Smooth muscle cell of the brain vasculature (primary cell): ENCODE data around the gene ADIPOR2.
"Not testable (repeated sequence)": the region's sequence is repeated elsewhere in the genome, so short reads cannot be mapped to it uniquely, and the experiment has no call there.

Source experiments
- DNase-seq: peaks from one replicate; pipeline ENCODE4 v3.0.0-alpha.2; 2012; ENCODE audit warnings: low read depth, low spot score

The ADIPOR2 gene

GRCh38 chr12:1665366-1665765 is 25.5 kb upstream of the ADIPOR2 start:
- no peak for DNase-seq

GRCh38 chr12:1666215-1666614 is 24.7 kb upstream of the ADIPOR2 start:
- no peak for DNase-seq

- no peak for DNase-seq
Measured at GRCh38 chr12:1666685-1667162, 24.1 kb upstream of the ADIPOR2 start.

- peak; percentile 57 for DNase-seq
Measured at GRCh38 chr12:1668833-1669543, 21.9 kb upstream of the ADIPOR2 start.

GRCh38 chr12:1670358-1671268 is 20.3 kb upstream of the ADIPOR2 start:
- DNase-seq, result no peak

- no peak for DNase-seq
Measured at GRCh38 chr12:1676043-1676442, 14.8 kb upstream of the ADIPOR2 start.

GRCh38 chr12:1680804-1681492 is 9.9 kb upstream of the ADIPOR2 start:
- no peak for DNase-seq

GRCh38 chr12:1681493-1681807 is 9.4 kb upstream of the ADIPOR2 start:
- DNase-seq, result no peak

- DNase-seq, result no peak
Measured at GRCh38 chr12:1688086-1688710, 2.7 kb upstream of the ADIPOR2 start.

- DNase-seq, result no peak
Measured at GRCh38 chr12:1691123-1692007, 495 bp downstream of the ADIPOR2 start.

- DNase-seq, result no peak
Measured at GRCh38 chr12:1692226-1692625, 1.4 kb downstream of the ADIPOR2 start.

- DNase-seq, result no peak
Measured at GRCh38 chr12:1692895-1693610, 2.2 kb downstream of the ADIPOR2 start.

GRCh38 chr12:1695097-1695496 is 4.2 kb downstream of the ADIPOR2 start:
- DNase-seq, result not testable (repeated sequence)

GRCh38 chr12:1695886-1696670 is 5.2 kb downstream of the ADIPOR2 start:
- no peak for DNase-seq

GRCh38 chr12:1696800-1697199 is 5.9 kb downstream of the ADIPOR2 start:
- no peak for DNase-seq

GRCh38 chr12:1697271-1697670 is 6.4 kb downstream of the ADIPOR2 start:
- DNase-seq, result no peak

GRCh38 chr12:1698720-1699119 is 7.8 kb downstream of the ADIPOR2 start:
- DNase-seq, result no peak

- no peak for DNase-seq
Measured at GRCh38 chr12:1702713-1703112, 11.8 kb downstream of the ADIPOR2 start.
